ENCODE data around the gene RHD. TPM values are rescaled to one million over a fixed set of nuclear protein-coding genes. Genes with fewer than 3 reads are reported as not detected.
"Not testable (repeated sequence)": the region's sequence is repeated elsewhere in the genome, so short reads cannot be mapped to it uniquely, and the experiment has no call there.

The RHD gene
- not detected for total RNA-seq

DNA sequence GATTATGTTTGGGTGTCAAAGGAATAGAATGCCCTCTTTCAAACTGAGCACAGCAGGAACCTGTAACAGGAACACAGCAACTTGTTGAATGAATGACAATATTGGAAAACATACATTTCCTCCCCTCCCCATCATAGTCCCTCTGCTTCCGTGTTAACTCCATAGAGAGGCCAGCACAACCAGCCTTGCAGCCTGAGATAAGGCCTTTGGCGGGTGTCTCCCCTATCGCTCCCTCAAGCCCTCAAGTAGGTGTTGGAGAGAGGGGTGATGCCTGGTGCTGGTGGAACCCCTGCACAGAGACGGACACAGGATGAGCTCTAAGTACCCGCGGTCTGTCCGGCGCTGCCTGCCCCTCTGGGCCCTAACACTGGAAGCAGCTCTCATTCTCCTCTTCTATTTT lies at the start of gene RHD:
Gene RHD, plus strand, starts transcription at position 272 of the 400 bp plus-strand sequence. Its CDS starts 39 bp downstream, at position 311.
- not testable (repeated sequence) for DNase-seq (ENCODE audit: low spot score)

DNA sequence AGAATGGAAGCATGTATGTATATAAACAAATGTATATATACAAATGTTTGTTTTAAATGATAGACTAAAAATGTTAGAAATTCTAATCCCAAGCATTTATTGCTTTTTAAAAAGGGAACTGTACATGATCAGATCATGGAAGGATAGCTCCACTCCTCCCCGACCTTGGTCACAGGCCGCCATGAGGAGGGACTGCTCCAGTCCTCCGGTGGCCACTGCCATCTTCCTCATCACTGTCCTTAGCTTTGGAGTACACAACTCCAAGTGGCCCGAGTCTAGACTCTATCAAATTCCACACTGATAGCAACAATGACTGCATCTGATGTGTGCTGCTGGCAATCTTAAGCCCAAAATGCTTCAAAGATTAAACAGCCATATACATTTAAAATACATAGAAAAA lies 49.7 kb upstream of the RHD start:
- DNase-seq (ENCODE audit: low spot score): no peak

DNA sequence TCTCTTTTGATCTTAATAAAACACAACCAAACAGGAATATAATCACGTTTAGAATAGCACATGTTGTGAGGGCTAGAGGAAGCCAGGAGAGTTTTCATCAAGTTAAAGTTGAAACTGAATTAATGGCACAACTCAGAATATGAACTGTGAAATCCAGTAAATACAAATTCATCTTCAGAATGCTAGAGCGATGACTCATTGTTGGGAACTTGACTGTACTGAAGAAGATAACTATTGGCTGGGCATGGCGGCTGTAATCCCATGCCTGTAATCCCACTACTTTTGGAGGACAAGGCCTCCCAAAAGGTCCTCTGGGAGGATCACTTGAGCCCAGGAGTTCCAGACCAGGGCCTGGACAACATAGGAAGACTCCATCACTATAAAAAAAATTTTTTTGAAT lies 48.8 kb upstream of the RHD start:
- no peak for DNase-seq (ENCODE audit: low spot score)

DNA sequence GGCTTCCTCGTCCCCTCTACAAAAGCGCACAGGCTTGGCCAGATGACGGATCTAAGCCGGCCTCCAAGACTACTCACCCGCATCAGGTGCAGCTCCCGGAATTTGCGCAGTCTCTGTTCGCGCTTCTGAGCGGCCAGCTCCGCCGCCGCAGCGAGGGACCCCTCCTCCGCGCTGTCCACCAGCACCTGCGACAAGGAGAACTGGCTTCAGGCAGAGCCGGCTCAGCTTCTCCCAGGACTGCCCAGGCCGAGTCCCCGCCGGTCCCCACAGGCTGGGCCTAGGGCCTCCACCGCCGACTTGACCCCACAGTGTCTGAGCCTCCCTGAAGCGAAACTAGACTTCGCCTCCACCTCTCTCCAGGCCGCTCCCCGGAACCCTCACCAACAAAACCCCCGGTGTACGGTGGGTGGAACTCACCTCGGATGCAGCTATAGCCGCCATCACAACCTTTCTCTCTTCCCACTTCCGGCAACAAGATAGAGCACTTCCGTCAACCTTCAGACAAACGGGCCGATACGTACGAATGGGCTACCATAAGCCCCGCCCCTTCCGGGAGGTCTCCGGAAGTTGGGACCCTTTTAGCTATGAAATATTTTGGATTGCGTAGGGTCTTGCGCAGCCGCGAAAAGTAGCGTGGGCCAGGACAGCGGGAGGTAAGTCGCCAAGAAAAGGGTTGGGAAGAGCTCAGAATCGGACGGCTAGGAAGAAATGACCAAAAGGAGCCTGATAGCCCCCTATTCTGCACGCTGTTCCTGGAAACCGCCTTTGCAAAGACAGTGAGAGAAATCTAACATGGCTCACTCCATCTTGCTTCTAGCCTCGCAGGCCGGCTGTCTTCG lies 40.1 kb upstream of the RHD start, which contains the start of gene SYF2:
Gene SYF2, minus strand, starts transcription at position 476 of the 839 bp plus-strand sequence. Its CDS starts 35 bp downstream, at position 441.
- peak; percentile 94 for DNase-seq (ENCODE audit: low spot score)

DNA sequence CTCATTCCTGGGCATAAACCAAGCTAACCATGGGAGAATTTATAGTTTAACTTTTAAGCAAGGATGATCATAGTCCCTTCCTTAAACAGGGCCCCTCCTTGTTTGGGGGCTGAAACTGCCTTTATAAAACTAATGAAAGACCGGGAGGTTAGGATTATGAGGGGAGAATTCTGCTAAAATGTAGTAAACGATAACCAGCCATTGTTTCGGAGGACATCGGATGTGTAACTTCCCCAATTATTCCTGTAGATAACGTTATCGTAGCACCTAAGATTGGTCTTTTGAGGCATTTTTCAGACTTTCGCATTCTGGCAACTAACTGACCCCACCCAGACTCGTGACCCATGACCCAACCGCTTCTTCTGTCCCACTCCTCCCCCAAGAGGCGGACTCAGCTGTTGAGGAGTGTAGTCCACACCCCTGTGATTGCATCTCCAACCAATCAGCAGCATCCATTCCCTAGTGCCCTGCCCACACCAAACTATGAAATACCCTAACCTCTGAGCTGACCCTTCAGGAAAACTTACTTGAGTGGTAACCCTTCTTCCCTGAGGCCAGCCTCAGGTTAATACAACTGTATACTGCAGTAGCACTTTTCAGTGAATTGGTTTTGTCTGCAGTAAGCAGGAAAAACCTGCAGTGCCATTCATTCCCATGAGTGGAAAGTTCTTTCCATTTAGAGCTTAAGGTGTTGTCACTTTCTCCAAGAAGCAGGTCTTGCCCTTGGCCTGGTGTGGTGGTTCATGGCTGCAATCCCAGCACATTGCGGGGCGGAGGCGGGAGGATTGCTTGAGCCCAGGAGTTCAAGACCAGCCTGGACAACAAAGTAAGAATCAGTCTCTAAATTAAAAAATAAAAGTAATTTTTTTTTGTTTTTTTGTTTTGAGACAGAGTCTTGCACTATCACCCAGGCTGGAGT lies 39.2 kb upstream of the RHD start:
- peak; percentile 81 for DNase-seq (ENCODE audit: low spot score)

DNA sequence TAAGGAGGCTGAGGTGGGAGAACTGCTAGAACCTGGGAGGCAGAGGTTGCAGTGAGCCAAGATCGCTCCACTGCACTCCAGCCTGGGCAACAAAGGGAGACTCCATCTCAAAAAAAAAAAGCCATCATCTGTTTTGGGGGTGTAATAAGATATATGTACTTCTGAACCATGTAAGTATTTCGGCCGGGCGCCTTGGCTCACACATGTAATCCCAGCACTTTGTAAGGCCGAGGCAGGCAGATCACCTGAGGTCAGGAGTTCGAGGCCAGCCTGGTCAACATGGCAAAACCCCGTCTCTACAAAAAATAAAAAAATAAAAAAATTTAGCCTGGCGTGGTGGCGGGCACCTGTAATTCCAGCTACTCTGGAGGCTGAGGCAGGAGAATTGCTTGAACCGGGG lies 36.9 kb upstream of the RHD start:
- not testable (repeated sequence) for DNase-seq (ENCODE audit: low spot score)

DNA sequence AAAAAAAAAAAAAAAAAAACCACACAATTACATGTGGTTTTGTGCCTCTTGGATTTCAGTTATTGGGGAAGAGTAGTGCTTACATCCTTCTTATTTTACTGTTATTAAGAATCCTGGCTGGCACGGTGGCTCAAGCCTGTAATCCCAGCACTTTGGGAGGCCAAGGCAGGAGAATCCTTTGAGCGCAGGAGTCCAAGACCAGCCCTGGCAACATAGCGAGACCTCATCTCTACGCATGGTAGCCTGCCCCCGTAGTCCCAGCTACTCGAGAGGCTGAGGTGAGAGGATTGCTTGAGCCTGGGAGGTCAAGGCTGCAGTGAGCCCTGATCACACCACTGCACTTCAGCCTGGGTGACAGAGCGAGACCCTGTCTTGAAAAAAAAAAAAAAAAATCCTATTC lies 36.0 kb upstream of the RHD start:
- not testable (repeated sequence) for DNase-seq (ENCODE audit: low spot score)

DNA sequence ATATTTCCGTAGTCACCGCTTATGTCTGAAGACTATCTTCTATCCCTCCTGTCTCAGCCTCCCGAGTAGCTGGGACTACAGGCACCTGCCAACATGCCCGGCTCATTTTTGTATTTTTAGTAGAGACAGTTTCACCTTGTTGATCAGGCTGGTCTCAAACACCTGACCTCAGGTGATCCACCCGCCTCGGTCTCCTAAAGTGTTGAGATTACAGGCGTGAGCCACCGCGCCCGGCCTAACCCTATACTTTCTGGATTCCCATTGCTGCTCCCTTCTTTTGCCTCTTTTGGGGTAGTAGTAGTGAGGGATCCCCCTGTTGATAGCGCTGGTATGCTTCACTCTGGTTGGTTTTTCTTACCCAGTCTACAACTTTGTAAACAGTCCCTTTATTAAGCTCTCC lies 34.3 kb upstream of the RHD start:
- DNase-seq (ENCODE audit: low spot score): no peak

DNA sequence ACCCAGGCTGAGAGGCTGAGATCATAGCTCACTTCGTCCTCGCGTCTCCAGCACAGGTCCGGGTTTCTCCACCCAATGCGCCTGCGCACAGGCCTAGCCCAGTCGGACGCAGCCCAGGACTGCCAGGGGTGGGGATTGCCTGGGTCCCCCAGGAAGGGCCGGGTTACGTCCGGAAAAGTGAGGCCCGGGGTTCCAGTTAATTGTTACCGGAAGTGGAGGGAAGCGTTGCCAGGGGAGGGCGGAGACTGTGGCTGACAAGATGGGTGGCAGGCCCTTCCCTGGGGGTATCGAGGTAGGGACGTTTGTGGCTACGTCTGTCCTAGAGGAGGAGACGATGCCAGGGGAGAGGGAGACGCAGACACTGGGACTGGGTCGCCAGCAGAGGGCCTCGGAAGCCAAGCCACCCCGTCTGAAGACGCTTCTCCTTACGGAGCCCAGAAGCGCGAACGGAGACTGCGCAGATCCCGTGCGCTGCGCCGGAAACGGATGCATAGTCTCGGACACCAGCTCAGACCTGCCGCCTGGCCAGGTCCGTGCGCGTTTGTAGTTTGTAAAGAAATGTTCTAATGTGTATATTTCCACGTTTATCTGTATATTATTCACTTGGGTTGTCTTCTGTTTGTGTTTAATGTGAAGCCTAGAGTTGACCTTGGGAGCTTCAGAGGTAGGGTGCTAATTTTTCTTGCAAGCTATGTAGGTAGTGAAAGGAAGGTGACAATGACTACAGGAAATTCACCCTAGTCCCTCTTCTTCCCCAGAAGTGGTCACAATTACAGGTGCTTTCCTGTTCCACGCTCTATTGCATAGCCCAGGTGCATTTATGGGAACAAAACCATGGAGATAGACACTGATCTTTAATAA lies 32.4 kb upstream of the RHD start:
- peak; percentile 92 for DNase-seq (ENCODE audit: low spot score)

DNA sequence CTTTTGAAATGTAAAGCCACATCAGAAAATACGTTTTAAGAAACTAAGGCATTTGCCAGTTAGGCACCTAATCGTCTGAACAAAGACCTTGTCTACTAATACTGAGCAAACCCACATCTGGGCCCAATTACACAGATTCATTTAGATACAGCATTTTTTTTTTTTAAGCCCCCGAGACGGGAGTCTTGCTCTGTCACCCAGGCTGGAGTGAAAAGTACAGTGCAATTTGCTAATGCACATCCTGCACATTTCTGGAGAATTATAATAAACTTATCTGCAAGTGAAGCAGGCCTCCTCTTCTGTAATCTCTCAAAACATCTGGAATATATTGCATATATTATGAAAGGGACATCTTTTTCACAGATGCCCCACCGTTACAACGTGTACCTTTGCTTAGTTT lies 28.4 kb upstream of the RHD start:
- no peak for DNase-seq (ENCODE audit: low spot score)

DNA sequence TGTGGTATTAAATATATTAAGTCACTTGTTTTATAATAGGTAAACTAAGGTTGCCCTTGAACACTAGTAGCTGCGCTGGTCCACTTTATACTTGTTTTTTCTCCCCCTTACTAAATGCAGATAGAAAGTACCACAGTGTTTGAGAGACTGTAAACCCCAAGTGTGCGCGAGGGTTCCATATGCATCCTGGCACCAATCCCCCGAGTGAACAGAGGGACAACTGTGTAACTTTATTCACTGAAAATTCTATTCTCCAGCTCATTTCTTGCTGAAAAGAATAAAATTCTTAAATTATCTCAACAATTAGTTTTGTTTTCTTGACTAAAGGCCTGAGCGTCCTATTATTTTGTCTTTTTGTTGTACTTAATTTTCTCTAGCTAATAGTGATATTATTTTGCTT lies 26.9 kb upstream of the RHD start:
- DNase-seq (ENCODE audit: low spot score): no peak

DNA sequence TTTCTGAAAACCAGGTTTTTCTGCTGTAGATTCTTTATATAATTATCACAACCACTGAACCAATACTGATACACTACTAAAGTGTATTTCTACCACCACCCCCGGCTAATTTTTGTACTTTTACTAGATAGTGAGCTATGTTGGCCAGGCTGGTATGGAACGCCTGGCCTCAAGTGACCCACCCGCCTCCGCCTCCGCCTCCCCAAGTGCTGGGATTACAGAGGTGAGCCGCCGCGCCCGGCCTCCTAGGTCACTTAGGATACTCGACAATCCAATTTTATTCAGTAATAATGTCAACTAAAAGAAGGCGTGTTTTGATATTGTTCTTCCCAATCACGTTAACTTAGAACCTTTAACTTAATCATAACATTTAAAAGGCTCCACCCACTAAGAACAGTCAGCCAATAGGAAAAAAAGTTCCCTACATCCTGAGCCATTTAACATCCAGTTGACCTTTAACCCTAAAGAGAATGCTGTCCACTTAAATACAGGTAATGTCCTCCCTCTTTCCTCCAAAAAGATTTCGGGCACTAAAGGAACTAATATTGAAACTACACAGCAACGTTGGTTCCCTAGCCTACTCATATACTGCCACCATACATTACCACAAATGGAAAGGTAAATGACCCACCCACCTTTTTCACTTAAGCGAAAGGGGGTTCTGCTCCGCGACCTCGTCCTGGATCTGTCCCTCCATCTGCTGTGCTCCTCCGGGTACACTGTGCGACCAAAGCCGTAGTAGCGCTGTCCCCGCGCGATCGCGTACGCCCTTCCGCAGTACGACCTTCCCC lies 26.3 kb upstream of the RHD start:
- no peak for DNase-seq (ENCODE audit: low spot score)

DNA sequence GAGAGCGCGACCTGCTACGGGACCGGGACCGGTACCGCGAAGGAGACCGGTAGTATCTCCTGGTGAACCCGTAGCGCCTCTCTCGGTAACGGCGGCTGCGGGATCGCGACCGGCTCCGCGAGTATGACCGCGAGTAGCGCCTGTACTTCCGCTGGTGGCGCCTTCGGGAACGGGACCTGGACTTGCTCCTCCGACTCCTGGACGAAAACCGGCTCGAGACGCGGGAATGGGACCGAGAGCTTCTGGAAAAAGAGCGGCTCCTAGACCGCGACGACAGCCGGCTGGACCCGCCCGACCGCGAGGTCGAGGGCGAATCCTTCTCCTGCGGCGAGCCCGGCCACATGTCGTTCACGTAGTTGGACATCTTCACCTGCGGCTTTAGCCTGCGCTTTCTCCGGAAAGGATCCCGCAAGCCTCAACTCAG lies 25.7 kb upstream of the RHD start:
- DNase-seq (ENCODE audit: low spot score): no peak

DNA sequence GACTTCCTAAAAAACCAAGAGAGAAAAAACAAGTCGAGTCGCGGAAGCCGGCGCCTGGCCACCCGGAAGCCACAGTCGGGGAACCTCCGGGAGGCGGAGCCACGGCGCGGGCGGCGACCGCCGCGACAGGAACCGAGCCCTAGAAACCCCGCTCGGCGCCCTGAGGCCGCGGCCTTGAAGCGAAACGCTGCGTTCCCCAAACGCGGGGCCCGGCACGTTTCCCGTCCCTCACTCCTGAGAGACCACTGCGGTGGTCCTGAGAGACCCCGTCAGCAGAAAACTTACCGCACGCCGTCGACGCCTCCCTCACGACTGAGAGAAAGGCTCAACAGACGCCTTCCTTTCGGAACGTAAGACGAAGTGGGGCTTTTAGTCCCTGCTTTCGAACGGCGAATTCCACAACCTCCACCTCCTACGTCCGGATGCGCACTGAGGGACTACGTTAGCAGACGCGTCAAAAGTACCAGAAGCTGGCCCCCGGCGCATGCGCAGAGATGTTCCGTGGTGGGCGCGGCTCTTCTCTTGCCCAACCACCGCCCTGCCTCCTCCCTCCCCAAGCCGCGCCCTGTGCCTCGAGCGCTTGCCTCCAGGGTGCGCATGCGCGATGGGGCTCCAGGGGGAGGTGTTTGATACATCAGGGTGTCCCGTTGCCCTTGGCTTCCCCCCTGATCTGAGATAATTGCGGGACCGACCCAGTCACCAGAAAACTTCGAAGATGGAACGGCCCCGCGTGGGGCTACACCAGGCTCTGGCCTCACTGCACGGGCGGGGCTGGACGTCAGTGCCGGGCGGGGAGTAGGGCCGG lies 25.1 kb upstream of the RHD start, which contains the start of gene RSRP1:
Gene RSRP1, minus strand, starts transcription at position 431 of the 805 bp plus-strand sequence. CDS start 491 bp downstream, outside the sequence.
- DNase-seq (ENCODE audit: low spot score): peak; percentile 99

DNA sequence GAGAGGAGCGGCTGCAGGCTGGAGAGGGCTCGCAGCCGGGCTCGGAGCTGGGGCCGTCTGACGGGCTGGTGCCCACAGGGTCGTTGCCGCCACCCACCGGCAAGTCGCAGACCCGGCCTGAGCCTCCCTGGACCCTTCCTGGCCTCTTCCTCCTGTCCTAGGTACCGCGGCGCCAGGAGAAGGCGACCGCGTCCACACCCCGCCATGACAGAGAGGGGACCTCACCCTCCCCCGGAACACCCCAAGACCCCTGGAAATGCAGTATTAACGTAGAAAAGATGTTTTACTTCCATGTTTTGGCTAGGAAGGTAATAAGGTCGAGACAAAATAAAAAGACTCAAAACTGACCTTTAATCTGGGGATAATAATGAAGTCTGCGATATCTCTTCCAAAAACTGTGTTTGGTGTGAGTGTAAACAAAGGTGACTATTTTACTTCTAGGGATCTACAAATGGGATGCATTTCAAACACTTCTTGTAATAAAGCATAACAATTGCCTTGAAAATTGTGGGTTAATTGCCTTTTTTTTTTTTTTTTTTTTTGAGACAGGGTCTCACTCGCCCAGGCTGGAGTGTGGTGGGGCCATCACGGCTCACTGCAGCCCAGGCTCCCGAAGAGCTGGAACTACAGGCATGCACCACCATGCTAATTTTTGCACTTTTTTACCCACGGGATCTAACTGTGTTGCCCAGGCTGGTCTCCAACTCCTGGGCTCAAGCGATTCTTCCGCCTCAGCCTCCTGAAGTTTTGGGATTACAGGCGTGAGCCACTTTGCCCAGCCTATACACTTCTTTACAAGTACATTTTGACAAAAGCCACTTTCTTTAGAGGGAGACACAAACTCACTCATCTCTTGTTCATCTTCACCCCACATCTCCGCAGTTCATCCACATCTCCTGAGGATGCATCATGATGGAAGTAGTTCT lies 24.2 kb upstream of the RHD start:
- no peak for DNase-seq (ENCODE audit: low spot score)

DNA sequence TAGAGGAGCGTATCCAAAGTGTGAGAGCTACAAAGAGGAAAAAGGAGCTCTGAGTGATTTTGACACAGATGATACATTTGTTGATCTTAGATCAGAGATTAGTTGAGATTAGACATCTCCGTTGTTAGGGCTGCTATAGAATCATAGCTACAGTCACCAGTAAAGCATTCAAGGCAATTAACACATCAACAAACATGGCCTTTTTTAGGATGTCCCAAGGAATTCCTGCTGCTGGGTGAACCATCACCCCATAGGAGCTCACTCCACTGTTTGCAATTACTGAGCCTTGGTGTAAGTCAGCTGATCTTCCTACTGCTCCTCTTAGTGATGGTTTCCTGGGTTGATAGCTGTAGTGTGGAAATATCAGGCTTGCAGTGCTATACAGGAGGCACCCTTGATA lies 18.4 kb upstream of the RHD start:
- DNase-seq (ENCODE audit: low spot score): no peak

DNA sequence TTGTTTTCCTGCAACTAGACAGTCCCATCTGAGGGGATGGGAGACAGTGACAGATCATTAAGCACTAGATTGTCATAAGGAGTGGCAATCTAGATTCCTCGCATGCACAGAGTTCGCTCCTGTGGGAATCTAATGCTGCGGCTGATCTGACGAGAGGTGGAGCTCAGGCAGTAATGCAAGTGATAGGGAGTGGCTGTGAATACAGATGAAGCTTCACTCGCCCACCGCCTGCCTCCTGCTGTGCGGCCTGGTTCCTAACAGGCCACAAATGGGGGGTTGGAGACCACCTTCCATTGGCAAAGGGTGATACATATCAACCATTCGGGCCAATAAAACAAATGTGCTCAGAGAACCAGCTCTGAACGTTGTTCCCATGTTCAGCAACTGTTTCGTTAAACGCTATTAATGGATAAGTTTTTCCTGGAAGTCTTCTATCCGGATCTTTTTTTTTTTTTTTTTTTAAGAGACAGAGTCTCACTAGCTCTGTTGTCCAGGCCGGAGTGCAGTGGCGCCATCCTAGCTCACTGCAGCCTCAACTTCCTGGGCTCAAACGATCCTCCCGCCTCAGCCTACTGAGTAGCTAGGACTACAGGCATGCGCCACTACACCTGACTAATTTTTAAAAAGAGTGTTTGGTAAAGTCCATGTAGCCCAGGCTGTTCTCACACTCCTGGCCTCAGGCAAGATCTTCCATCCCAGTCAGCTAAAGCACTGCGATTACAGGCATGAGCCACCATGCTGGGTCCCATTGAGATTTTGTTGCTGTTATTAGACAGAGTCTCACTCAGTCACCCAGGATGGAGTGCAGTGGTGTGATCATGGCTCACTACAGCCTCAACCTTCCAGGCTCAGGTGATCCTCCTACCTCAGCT lies 16.4 kb upstream of the RHD start:
- no peak for DNase-seq (ENCODE audit: low spot score)

DNA sequence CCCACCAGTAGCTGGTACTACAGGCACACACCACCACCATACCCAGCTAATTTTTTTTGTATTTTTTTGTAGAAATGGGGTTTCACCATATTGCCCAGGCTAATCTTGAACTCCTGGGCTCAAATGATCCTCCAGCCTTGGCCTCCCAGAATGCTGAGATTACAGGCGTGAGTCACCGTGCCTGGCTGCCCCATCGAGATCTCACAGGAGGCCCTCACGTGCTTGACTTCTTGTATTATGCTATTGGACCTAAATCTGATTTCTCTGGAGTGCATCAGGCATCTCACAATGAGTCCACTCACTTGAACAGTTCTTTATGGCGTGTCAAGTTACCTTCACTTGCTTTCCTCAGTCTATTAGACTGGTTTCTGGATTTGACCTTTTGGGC lies 15.7 kb upstream of the RHD start:
- no peak for DNase-seq (ENCODE audit: low spot score)
